GM12878 (cell line): ENCODE data around the gene ELOVL5. TPM values are rescaled to one million over a fixed set of nuclear protein-coding genes. Genes with fewer than 3 reads are reported as not detected.

Experiments
- ATAC-seq: fragments of 200-7000 bp; cut with Tn5 transposase; 3 replicates; pipeline ENCODE4 v1.9.1; 2020; ENCODE audit warnings: mild to moderate bottlenecking, moderate library complexity
- BruUV-seq: library from RNA; stranded (reverse); fragments of 400-500 nt; replicated peaks from 2 replicates; lab custom pipeline; 2021; lab: Mats Ljungman, UMichigan
- CTCF ChIA-PET: fragments of 300-600 bp; sonication (Branson Sonifier 250); formaldehyde crosslinking; extraction: SDS; loops from one replicate; lab custom pipeline; 2021; ENCODE audit warnings: inconsistent platforms; lab: Yijun Ruan, JAX
- POLR2A ChIA-PET: fragments of 350-600 bp; formaldehyde crosslinking; extraction: SDS; loops from one replicate; lab custom pipeline; 2021; ENCODE audit warnings: inconsistent platforms; lab: Charles Lee
- RAD21 ChIA-PET: fragments of 300-600 bp; sonication (Branson Sonifier 250); formaldehyde crosslinking; loops from one replicate; lab custom pipeline; 2023; ENCODE audit warnings: antibody characterized with exemption; ENCODE audit not compliant: unreplicated experiment; lab: Charles Lee
- SMC1A ChIA-PET: fragments of 300-600 bp; sonication (Branson Sonifier 250); formaldehyde crosslinking; loops from one replicate; lab custom pipeline; 2023; ENCODE audit not compliant: unreplicated experiment, uncharacterized antibody; lab: Charles Lee
- DNase-seq: peaks from one replicate; pipeline ENCODE4 v3.0.0-alpha.2; 2011; ENCODE audit warnings: low read depth, low spot score
- FAIRE-seq: peaks from 3 replicates; lab custom pipeline; 2011; peaks lifted over from hg19 to GRCh38; lab: Jason Lieb, UNC
- H2AFZ ChIP-seq: 2 replicates; pipeline ENCODE4 v1.6.0; 2011; ENCODE audit warnings: low read depth, low read length, control low read depth; ENCODE audit not compliant: control insufficient read depth
- H3K27ac ChIP-seq: 2 replicates; pipeline ENCODE4 v1.5.1; 2011; ENCODE audit warnings: control low read depth; ENCODE audit not compliant: control insufficient read depth, insufficient read depth
- H3K27me3 ChIP-seq, 2 experiments: replicated peaks in 1 of 2; 2 replicates each; pipeline versions ENCODE4 v1.6.0 to v1.6.1; 2011; ENCODE audit warnings: low read length in 1 of 2; ENCODE audit not compliant: control insufficient read depth in 2 of 2, insufficient read depth in 2 of 2
- H3K36me3 ChIP-seq, 2 experiments: 2 replicates each; pipeline ENCODE4 v1.5.1; 2011; ENCODE audit warnings: low read length in 1 of 2; ENCODE audit not compliant: control insufficient read depth in 2 of 2, insufficient read depth in 2 of 2
- H3K4me1 ChIP-seq: 2 replicates; pipeline ENCODE4 v1.6.1; 2011; ENCODE audit warnings: mild to moderate bottlenecking, low read length, moderate library complexity, mixed read lengths; ENCODE audit not compliant: control insufficient read depth, insufficient read depth
- H3K4me2 ChIP-seq: 2 replicates; pipeline ENCODE4 v1.6.0; 2011; ENCODE audit warnings: control low read depth; ENCODE audit not compliant: control insufficient read depth, insufficient read depth
- H3K4me3 ChIP-seq: fragments of 200-600 bp; sonication (generic); 2 replicates; pipeline ENCODE4 v1.5.1; 2016
- H3K79me2 ChIP-seq: 2 replicates; pipeline ENCODE4 v1.6.0; 2011; ENCODE audit warnings: low read length; ENCODE audit not compliant: control insufficient read depth, insufficient read depth
- H3K9ac ChIP-seq: 2 replicates; pipeline ENCODE4 v1.8.0; 2011; ENCODE audit warnings: low read length, control low read depth, mixed read lengths; ENCODE audit not compliant: control insufficient read depth, insufficient read depth
- H3K9me3 ChIP-seq: replicated peaks from 3 replicates; pipeline ENCODE4 v1.5.1; 2011; ENCODE audit warnings: mild to moderate bottlenecking, low read length; ENCODE audit not compliant: control insufficient read depth, insufficient read depth
- H4K20me1 ChIP-seq: 2 replicates; pipeline ENCODE4 v1.6.0; 2011; ENCODE audit not compliant: control insufficient read depth, insufficient read depth
- BACH1 ChIP-seq: fragments of 450-650 bp; IDR thresholded peaks from 2 replicates; pipeline ENCODE4 v1.6.1; 2017; ENCODE audit warnings: mild to moderate bottlenecking, borderline replicate concordance
- FOXM1 ChIP-seq: IDR thresholded peaks from 2 replicates; pipeline ENCODE4 v1.6.1; 2012; ENCODE audit warnings: low read depth, mild to moderate bottlenecking, inconsistent platforms, low read length, moderate library complexity
- HDGF ChIP-seq: fragments of 450-650 bp; IDR thresholded peaks from 2 replicates; pipeline ENCODE4 v1.6.1; 2016; ENCODE audit warnings: antibody characterized with exemption
- JUNB ChIP-seq: IDR thresholded peaks from 2 replicates; pipeline ENCODE4 v1.6.1; 2016; ENCODE audit warnings: antibody characterized with exemption, mild to moderate bottlenecking
- KDM1A ChIP-seq: fragments of 200-600 bp; sonication (generic); IDR thresholded peaks from 2 replicates; pipeline ENCODE4 v1.6.1; 2016; ENCODE audit warnings: borderline replicate concordance
- NFXL1 ChIP-seq: fragments of 450-650 bp; IDR thresholded peaks from 2 replicates; pipeline ENCODE4 v1.6.1; 2017; ENCODE audit warnings: antibody characterized with exemption, mild to moderate bottlenecking, borderline replicate concordance
- NKRF ChIP-seq: fragments of 450-650 bp; conservative IDR thresholded peaks from 2 replicates; pipeline ENCODE4 v1.6.1; 2017; ENCODE audit warnings: mild to moderate bottlenecking, moderate library complexity
- NR2C1 ChIP-seq: fragments of 450-650 bp; IDR thresholded peaks from 2 replicates; pipeline ENCODE4 v1.6.1; 2017; ENCODE audit warnings: antibody characterized with exemption, mild to moderate bottlenecking, moderate library complexity
- RB1 ChIP-seq: fragments of 450-650 bp; formaldehyde crosslinking; IDR thresholded peaks from 2 replicates; pipeline ENCODE4 v1.6.1; 2017; ENCODE audit warnings: mild to moderate bottlenecking, borderline replicate concordance
- SKIL ChIP-seq: fragments of 450-650 bp; IDR thresholded peaks from 2 replicates; pipeline ENCODE4 v1.6.1; 2017; ENCODE audit warnings: mild to moderate bottlenecking, low read depth, inconsistent platforms; ENCODE audit not compliant: poor library complexity, severe bottlenecking
- ZBTB33 ChIP-seq: fragments of 450-650 bp; IDR thresholded peaks from 2 replicates; pipeline ENCODE4 v1.6.1; 2017; ENCODE audit warnings: mild to moderate bottlenecking
- ZBTB40 ChIP-seq: fragments of 450-650 bp; IDR thresholded peaks from 2 replicates; pipeline ENCODE4 v1.6.1; 2016; ENCODE audit warnings: mild to moderate bottlenecking, moderate library complexity, borderline replicate concordance
- WGBS: methylation state at CpG from one replicate; pipeline ENCODE4 v1.1.6; 2016; ENCODE audit warnings: low lambda C conversion rate; ENCODE audit not compliant: insufficient replicate concordance, insufficient coverage; ENCODE audit errors: missing lambda C conversion rate; 5-methylcytosine and 5-hydroxymethylcytosine counted together
- in situ Hi-C: fragments of 300-500 bp; cut with MboI; formaldehyde crosslinking; loops from 9 replicates; pipeline ENCODE4 v1.14.3; 2018; ENCODE audit warnings: mixed read lengths
- intact Hi-C: fragments of 100-400 bp; cut with micrococcal nuclease; formaldehyde crosslinking; loops from one replicate; pipeline ENCODE4 v1.14.2; 2022; ENCODE audit not compliant: unreplicated experiment
- polyA plus RNA-seq, 11 experiments: library from polyadenylated mRNA; depleted of rRNA in 4 of 11; unstranded in 6 of 11; stranded (reverse) in 5 of 11; fragments of >200 nt; fragmentation: Nextera tagmentation in 4 of 11; fragmentation: Illumina TruSeq in 1 of 11; extraction: Ambion mirVana in 4 of 11; extraction: Trizol in 1 of 11; gene quantifications; 1 replicate in 1 of 11; 2 replicates in 10 of 11; pipeline versions ENCODE4 v1.2.1 to v1.2.3, GENCODE V29; 2011 to 2016; ENCODE audit warnings: inconsistent platforms in 2 of 11, missing spikeins in 2 of 11, low read depth in 1 of 11
- total RNA-seq, 4 experiments: library from RNA; depleted of rRNA in 3 of 4; stranded (reverse); fragments of >200 nt in 3 of 4; fragmentation: Illumina TruSeq in 1 of 4; extraction: Trizol in 1 of 4; gene quantifications; 2 replicates each; pipeline versions ENCODE4 v1.2.1 to v1.2.3, GENCODE V29; 2013 to 2021

The ELOVL5 gene
- total and polyA plus RNA-seq, 10 of the 15 experiments (the other 5 are each of a cell fraction or from before 2014, with no cell fraction given), result 156 to 241 (median 196) TPM

GRCh38 chr6:53257533-53257932, 91.2 kb downstream of the ELOVL5 start:
- Histone ChIP-seq H3K27ac (no peak overlapping the region), H3K4me1 (no peaks in the 10 kb centered on the region), H3K79me2 (no peaks in the 10 kb centered on the region), H3K9ac (no peak overlapping the region), H3K9me3 (no peaks in the 10 kb centered on the region; the same call in 2 of the 3 replicates)
- no TSS peak for BruUV-seq
- intact Hi-C loops, result loop anchor here (10.0 kb wide), 1 partner anchor 467 kb away; no protein-coding TSS in a partner anchor
- 98% methylated on average over 2 of the region's 2 CpGs for WGBS
- no peak for DNase-seq
- TF ChIP-seq BACH1 (no peak), JUNB (no peak), ZBTB33 (no peak), KDM1A (no peak), FOXM1 (no peak), HDGF (no peak), NFXL1 (no peak), SKIL (no peak), NKRF (no peak), NR2C1 (no peak), ZBTB40 (no peak), RB1 (no peak)
- TF ChIP-seq, all 136 proteins: peak for 0
- no peaks in the 10 kb centered on the region for H4K20me1 ChIP-seq
- peaks cover 4 to 8% of the 10 kb centered on the region in 2 experiments for H3K36me3 ChIP-seq
- FAIRE-seq, result no peak
- no peak overlapping the region for H3K4me3 ChIP-seq
- RAD21 ChIA-PET, result interaction anchor here (0.5 to 1.8 kb wide), 4 partner anchors 69 to 85 kb away, joined by 3 to 7 read pairs (median 4); no protein-coding TSS in a partner anchor
- H2AFZ ChIP-seq, result no peak overlapping the region
- no peaks in the 10 kb centered on the region for H3K27me3 ChIP-seq
- SMC1A ChIA-PET, result interaction anchor here (0.8 to 1.8 kb wide), 14 partner anchors 9 to 181 kb away, joined by 3 to 8 read pairs (median 4); no protein-coding TSS in a partner anchor
- POLR2A ChIA-PET, result interaction anchor here (0.6 to 1.4 kb wide), 2 partner anchors 10 to 12 kb away, joined by 3 read pairs; no protein-coding TSS in a partner anchor
- ATAC-seq, result no peak
- CTCF ChIA-PET, result interaction anchor here (0.8 to 2.5 kb wide), 9 partner anchors 9 to 226 kb away, joined by 3 to 6 read pairs (median 4); no protein-coding TSS in a partner anchor
- in situ Hi-C loops, result no loop called here
- H3K4me2 ChIP-seq, result no peak overlapping the region
